Dedifferentiated amniotic fluid mesenchymal stem cell (primary cell): ENCODE measurements around the gene CTAG2.
"Not testable (repeated sequence)": the region's sequence is repeated elsewhere in the genome, so short reads cannot be mapped to it uniquely, and the experiment has no call there.

Source experiments
- DNase-seq: peaks from one replicate; pipeline ENCODE4 v3.0.0-alpha.2; 2016; ENCODE audit errors: extremely low spot score

The CTAG2 gene

DNA sequence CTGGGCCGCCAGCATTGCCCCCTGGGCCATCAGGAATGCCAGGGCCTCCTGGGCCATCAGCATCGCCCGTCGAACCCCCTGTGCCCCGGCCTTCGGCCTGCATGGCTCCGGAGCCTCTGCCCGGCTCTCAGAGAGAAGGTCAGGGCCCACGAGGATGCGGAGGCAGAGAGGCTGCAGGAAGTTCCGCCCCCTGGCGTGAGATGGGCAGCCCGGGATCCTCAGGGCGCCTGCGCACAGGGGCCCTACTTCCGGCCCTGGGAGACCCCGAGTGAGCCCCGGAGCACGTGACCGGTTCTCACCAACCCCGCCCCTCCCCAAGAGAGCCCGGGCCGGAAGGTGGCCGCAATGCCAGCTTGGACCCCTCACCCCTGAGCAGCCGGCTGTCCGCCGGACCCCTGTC, at the start of gene CTAG2:
CTAG2 (minus strand) TSS at position 167 of the 400 bp plus-strand sequence; CDS start at position 103, 64 bp downstream.
- not testable (repeated sequence) for DNase-seq

DNA sequence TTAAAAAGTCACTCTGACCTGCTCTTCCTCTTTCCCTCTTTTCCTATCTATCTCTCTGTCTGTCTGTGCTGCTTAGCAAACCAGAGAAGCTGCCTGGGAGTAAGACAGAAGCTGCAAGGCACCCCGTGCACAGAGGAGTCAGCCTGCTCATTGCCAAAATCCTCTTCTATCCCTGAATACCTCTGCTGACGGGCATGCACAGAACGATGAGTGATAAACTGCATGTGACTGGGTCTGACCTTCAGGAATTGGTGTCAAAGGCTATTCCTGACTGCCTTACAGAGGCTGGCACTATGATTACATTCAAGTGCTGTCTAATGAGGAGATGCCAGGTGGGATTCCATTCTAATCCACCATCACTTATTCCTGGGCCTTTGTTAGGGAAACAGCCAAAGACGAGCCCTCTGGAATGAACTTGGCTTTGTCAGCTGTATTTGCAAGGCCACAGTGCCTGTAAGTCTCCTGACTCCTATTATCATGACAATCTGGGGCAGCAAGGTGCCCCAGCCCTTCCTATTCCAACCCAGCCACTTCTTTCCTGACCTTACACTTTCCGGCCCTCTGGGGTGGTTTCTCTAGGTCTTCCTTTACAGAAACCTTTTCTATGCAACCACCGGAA, 45.4 kb upstream of the CTAG2 start:
- no peak for DNase-seq

DNA sequence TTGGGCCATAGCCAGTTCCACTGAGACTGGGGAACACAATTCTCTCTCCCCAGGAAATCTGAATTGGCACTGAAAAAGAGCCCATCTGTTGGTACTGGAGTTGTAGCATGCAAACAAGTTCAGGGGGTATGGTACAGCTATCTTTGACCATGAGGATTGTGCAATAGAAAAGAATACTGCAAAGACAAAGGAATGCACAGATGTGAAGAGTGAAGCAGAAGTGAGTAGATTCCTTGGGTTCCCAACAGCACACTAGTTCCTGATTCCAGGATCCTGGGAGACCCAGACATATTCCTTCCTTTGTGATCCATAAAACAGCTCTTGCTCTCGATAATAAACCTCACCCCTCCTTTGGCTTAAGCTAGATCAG, 43.3 kb upstream of the CTAG2 start:
- no peak for DNase-seq

DNA sequence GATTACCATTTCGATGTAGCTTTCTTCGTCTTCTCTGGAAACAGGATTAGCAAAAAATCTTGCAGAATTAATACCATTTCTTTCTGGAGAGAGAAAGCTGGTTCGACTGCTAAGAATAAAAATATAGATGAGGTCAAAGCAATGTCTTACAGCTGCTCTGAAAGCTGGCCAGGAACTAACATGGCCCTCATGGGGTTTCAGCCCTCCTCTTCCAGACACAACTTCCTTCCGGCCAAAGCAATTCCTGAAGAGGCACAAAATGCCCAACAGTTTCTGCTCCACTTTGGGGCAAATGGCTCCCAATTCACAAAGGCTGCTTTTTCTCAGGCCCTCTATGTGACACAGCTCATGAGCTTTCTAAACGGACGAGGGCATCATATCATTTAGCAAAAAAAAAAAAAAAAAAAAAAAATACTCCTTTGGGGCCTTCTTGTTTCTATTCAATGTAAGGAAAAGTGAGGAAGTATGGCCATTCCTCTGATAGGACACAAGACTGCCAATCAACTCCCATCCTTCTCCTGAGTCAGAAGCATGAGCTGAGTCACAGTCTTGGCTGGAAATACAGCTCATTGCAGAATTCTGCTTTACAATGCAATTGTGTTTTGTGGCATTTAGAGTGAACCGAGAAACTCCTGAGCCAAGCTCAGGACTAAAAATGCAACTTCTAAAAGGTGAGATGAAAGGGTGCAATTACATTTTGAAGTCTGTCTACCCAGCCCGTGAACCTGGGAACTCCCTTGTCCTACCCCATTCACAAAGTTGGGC, 42.7 kb upstream of the CTAG2 start:
- peak; percentile 29 for DNase-seq

DNA sequence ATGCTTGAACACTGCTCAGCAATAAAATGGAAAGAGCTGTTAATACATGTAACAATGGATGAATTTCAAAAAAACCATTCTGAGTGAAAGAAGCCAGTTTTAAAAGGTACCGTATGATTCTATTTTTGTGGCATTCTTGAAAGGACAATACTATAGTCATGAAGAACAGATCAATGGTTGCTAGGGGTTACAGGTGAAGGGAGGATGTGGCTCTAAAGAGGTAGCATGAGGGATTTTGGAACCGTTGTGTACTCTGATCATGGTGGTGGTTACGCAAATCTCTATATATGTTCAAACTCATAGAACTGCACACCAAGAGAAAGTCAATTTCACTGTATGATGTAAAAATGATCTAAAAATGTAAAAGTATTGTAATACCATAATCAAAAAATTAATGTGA, 40.0 kb upstream of the CTAG2 start:
- no peak for DNase-seq

DNA sequence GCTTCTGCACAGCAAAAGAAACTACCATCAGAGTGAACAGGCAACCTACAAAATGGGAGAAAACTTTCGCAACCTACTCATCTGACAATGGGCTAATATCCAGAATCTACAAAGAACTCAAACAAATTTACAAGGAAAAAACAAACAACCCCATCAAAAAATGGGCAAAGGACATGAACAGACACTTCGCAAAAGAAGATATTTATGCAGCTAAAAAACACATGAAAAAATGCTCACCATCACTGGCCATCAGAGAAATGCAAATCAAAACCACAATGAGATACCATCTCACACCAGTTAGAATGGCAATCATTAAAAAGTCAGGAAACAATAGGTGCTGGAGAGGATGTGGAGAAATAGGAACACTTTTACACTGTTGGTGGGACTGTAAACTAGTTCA, 37.1 kb upstream of the CTAG2 start:
- DNase-seq: not testable (repeated sequence)

DNA sequence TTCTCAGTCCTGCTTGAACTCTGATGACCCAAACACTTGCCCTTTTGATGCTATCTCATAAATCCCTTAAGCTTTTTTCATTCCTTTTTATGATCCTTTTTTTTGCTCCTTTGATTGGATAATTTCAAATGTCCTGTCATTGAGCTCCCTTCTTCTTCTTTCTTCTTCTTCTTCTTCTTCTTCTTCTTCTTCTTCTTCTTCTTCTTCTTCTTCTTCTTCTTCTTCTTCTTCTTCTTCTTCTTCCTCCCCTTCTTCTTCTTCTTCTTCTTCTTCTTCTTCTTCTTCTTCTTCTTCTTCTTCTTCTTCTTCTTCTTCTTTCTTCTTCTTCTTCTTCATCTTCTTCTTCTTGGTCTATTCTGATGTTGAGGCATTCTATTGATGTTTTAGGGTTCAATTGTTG, 18.7 kb upstream of the CTAG2 start:
- not testable (repeated sequence) for DNase-seq

DNA sequence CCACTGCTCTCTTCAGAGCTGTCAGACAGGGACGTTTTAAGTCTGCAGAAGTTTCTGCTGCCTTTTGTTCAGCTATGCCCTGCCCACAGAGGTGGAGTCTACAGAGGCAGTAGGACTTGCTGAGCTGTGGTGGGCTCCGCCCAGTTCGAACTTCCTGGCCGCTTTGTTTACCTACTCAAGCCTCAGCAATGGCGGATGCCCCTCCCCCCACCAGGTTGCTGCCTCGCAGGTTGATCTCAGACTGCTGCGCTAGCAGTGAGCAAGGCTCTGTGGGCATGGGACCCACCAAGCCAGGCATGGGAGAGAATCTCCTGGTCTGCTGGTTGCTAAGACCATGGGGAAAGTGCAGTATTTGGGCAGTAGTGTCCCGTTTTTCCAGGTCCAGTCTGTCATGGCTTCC, 17.5 kb upstream of the CTAG2 start:
- not testable (repeated sequence) for DNase-seq

DNA sequence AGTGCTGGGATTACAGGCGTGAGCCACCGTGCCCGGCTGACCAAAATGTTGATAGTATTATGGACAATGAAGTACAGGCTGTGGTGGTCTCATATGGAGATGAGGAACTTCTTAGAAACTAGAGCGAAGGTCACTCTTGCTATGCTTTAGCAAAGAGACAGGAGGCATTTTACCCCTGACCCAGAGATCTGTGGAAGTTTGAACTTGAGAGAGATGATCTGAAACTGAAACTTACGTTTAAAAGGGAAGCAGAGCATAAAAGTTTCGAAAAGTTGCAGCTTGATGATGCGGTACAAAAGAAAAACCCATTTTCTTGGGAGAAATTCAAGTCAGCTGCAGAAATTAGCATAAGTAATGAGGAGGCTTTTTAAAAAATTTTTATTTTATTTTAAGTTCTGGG, 8.5 kb upstream of the CTAG2 start:
- no peak for DNase-seq

DNA sequence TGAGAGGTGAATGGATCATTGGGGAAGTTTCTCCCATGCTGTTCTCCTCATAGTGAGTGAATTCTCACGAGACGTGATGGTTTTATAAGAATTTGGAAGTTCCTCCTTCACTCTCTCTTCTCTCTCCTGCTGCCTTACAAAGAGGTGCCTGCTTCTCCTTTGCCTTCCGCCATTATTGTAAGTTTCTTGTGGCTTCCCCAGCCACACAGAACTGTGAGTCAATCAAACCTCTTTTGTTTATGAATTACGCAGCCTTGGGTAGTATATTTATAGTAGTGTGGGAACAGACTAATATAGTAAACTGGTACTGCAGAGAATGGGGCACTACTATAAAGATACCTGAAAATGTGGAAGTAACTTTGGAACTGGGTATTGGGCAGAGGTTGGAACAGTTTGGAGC, 7.8 kb upstream of the CTAG2 start:
- no peak for DNase-seq

DNA sequence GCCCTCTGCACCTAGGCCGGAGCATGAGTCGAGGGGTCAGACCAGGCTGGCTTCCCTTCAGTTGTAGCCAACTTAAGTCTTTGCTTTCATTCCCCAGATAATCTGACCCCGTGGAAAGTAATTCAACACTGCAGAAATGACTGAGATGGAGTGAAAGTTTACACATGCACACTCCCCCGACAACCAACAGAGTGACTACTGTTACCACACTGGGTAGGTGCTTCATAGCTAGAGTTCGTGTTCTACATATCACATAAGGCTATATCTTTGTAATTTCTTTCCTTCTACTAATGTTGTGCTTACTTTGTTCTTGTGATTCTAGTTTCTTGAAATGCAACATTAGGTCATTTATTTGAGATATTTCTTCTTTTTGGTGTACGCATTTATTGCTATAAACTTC, 7.2 kb upstream of the CTAG2 start:
- no peak for DNase-seq

DNA sequence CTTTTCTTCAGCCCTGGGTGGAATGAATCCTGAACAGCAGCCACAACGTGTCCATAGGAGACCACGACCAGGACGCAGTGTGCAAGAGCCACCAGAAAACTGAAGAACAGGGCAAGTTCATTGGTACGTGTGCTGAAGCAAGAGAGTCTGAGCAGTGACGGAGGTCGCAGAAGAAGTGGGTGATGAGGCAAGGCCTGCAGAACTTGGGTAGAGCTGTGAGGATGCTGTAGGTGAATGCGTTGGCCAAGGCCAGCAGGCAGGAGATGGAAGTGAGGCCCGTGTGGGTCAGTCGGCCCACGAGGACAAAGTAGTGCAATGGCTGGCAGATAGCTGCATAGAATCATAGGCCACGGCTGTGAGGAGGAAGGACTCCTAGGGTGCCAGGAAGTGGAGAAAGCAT, 5.6 kb upstream of the CTAG2 start:
- no peak for DNase-seq

DNA sequence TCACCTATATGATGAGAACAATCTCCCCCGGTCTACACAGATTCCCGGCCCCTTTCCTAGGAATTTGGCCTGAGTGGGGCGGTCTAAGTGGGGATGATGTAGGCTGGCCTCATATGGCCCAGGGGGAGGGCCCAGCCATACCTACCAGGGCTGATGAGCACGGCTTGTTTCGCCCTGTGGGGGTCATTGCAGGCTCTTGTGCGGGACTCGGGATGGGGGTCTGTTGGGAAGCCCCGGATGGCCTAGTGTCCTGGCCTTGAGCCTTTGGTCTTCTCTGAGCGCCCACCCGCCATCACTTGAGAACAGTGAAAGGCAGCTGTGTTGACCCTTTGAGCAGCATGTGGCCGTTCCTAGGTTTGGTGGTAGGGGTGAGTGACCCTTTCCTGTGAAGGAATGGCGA, 4.8 kb upstream of the CTAG2 start:
- DNase-seq: no peak

DNA sequence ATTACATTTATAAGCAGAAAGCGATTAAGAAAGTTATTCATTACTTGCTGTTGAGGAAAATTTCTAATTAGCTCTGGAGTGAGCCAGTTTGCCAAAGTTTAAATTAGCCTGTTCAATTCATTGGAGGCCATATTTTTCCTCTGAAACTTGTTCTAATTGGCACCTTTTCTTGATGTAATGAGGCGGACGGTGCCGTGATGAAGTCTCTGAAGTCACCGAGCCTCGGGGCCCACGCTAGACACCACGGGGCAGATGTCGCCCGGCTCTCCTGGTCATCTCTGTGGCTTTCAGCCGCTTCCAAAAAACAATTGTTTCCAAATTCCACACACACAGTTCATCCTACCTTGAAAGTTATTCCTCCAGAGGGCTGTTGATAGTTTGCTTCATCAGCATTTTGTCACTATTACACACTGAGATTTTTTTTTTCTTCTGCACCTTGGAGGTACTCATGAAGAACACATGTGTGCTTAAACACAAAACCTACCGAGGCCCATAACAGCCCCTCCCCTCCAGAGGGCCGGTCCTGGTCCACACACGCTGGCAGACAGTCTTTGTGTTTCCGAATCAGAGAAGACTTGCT, 3.9 kb upstream of the CTAG2 start:
- no peak for DNase-seq

DNA sequence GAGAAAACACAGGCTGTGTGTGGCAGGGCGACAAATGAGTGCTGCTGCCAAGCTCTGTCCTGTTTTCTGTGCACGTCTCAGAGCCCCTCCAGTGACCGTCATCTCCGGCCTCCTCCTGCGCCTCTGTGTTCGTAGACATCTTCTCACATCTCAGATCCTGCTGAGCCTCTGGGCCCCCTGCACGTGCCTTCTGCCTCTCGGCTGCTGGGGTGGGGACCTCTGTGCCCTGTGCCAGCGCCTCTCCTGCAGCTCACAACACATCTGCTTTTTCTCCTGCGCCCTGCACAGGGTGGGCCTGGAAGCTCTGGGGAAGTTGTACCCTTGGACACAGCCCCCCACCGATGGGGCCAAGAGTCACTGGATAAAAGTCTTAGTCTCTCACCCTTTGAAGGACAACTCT, 2.4 kb upstream of the CTAG2 start:
- no peak for DNase-seq

DNA sequence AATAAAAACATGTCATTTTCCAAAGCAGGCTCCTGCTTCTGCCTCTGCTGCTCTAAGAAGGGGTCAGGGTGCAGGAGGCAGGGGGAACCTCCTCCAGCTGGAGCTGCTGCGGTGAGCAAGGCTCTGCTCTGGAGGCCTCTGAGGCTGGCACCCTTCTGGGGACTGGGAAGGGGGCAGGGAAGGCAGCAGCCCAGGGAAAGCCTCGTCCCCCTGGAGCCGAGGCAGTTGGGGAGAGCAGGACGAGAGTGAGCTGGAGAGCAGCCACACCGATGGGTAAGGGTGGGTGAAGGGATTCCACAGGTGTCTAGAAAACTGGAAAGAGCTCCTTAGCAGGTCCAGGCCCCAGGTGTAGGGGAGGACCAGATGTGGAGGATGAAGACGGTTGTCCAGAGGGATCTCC, 2.0 kb upstream of the CTAG2 start:
- DNase-seq: no peak

DNA sequence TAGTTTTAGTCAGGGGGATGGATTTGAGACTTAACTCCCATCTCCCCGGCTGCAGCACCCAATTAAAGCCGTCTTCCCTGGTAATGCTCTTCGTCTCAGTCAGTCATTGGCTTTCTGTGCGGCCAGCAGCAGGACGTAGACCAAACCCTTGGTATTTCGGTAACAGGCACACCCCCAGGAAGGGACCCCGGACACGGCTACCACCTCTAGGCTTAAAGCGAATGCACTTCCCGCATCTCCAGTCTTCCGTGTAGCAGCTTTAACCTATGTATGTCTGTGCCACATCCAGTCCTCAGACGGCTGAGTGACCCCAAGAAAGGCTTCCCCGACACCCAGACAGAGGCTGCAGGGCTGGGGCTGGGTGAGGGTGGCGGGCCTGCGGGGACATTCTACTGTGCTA, 1.5 kb upstream of the CTAG2 start:
- DNase-seq: no peak

DNA sequence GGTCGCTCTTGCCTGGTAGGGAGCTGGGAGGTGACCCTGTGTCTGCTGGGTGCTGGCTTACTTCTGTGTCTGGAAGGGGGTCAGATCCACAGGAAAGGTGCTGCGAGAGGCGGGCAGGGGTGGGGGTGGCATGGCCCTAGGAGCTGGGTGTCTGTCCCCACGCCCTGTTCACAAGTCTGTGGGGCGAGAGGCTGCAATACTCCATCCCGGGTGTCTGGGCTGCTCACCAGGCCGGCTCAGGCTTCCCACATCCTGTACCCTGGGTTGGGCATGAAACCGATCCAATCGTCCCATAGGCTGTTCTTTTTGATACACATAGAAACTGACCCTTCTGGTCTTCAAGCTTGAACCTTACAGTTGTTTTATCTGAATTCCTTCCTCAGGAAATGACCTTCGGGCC, 993 bp upstream of the CTAG2 start:
- no peak for DNase-seq

DNA sequence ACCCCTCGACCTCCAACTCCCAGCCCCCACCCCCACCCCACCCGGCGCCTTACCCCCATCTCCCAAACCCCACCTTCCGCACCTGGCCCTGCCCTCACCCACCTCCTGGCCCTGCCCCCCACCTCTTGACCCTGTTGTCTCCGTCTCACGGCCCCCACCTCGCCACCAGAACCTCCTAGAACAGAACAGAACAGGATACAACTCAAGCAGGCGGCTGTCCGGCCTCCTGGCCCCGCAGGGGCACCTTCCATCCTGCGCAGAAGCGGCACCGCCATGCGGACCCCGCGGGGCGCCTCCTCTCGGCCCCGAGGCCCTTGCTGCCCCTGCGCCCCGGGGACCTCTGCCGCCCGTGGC, 354 bp downstream of the CTAG2 start:
- no peak for DNase-seq

DNA sequence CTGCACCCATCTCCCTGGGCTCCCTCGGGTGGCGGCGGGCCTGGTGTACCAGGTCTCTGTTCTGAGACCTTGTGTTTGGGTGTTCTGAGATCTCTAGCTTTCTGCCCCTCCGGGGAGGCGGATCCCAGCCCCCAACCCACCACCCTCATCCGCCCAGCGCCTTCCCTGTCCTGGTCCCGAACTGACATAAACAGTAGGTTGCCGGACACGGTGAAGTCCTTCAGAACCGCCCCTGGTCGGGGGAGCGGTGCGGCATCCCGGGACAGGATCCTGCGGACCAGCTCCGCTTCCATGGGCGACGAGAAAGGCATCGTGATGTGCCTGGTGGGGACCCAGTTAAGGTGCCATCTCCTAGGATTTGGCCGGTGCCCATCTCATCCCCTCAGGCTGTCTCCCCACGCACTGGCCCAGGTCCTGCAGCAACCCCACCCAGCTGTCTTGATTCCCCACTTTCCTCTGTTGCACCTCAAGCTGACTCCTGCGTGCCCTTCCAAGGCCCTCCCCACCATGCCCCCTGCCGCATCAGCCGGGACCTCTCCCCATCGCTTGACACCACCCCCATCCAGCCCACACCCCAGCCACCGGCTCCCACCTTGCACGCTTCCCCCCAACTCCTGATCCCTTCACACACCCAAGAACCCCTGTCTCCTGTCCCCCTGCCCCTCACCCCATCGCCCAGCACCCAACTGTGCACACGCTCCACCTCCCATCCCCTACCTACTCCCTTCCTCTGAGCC, 900 bp downstream of the CTAG2 start:
- DNase-seq: no peak

DNA sequence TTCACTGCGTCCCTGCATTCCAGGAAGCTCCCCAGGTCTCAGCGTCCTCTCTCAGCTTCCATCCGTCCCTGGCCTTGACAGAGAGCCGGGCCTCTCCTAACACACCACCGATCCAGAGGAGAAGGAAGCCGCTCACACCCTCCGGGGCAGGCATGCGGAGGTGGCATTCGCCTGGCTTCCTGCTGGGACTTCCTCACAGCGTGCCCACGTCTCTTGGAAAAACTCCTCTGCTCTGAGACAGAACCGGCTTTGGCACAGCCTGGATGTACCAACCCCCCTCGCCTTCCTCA, 3.2 kb downstream of the CTAG2 start:
- DNase-seq: no peak

DNA sequence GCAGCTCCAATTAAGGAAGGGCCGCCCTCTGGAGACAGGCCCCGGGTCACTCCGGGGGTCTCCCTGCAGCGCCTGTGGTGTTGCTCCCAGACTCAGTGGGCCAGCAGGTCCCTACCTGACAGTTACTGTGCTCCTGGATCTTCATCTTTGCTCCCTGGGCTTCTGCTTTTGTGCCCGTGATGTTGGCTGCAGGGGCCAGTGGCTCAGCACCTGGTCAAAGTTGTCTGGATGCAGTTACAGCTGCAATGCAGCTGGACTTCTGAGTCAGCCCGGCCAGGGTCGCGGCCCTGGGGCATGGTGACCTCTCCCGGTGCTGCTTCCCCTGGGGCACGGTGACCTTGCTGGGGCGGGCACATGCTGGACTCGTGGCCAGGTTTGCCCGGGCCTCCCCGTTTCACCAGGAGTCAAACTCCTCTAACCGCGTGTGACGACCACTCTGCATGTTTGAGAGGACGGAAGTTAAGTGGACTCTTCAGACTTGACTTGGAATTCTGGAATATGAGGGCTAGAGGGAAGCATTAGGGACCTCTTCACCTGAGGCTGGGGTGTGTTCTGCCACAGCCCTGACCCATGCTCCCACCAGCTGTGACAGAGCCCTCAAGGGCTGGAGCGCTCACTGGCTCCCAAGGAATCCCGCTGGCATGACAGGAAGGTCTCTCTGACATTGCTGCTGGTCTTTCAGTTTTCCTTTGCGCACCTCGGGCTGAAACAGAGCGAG, 3.7 kb downstream of the CTAG2 start:
- DNase-seq: no peak
